GM21381 (cell line): ENCODE data around the gene PPP1R14C.
"Not testable (repeated sequence)": the region's sequence is repeated elsewhere in the genome, so short reads cannot be mapped to it uniquely, and the experiment has no call there.

ENCODE experiments used
- ATAC-seq: cut with Tn5 transposase; IDR thresholded peaks from one replicate; pipeline ENCODE4 v1.9.1; 2021; ENCODE audit warnings: mild to moderate bottlenecking, moderate library complexity; ENCODE audit not compliant: unreplicated experiment

PPP1R14C gene

GRCh38 chr6:150165020-150165702 lies 22.3 kb downstream of the PPP1R14C start:
- no peak for ATAC-seq

- ATAC-seq, result no peak
These were observed 24.6 kb downstream of the PPP1R14C start for GRCh38 chr6:150167479-150167873.

GRCh38 chr6:150169181-150169580 lies 26.3 kb downstream of the PPP1R14C start:
- ATAC-seq, result no peak

GRCh38 chr6:150169609-150170008 lies 26.8 kb downstream of the PPP1R14C start:
- no peak for ATAC-seq

GRCh38 chr6:150172929-150173328 lies 30.1 kb downstream of the PPP1R14C start:
- ATAC-seq, result no peak

- ATAC-seq, result no peak
These were observed 32.8 kb downstream of the PPP1R14C start for GRCh38 chr6:150175586-150176151.

GRCh38 chr6:150176152-150176551 lies 33.3 kb downstream of the PPP1R14C start:
- no peak for ATAC-seq

- ATAC-seq, result no peak
These were observed 33.8 kb downstream of the PPP1R14C start for GRCh38 chr6:150176659-150177058.

GRCh38 chr6:150177259-150177951 lies 34.6 kb downstream of the PPP1R14C start:
- no peak for ATAC-seq

- ATAC-seq, result no peak
These were observed 35.2 kb downstream of the PPP1R14C start for GRCh38 chr6:150177952-150178520.

- no peak for ATAC-seq
These were observed 36.2 kb downstream of the PPP1R14C start for GRCh38 chr6:150179030-150179429.

GRCh38 chr6:150179907-150180424 lies 37.1 kb downstream of the PPP1R14C start:
- ATAC-seq, result not testable (repeated sequence)

GRCh38 chr6:150180517-150180916 lies 37.7 kb downstream of the PPP1R14C start:
- ATAC-seq, result no peak

GRCh38 chr6:150182460-150183078 lies 39.7 kb downstream of the PPP1R14C start:
- no peak for ATAC-seq

GRCh38 chr6:150183105-150183504 lies 40.3 kb downstream of the PPP1R14C start:
- ATAC-seq, result no peak

- no peak for ATAC-seq
These were observed 41.1 kb downstream of the PPP1R14C start for GRCh38 chr6:150183966-150184365.

GRCh38 chr6:150184850-150185731 lies 42.2 kb downstream of the PPP1R14C start:
- ATAC-seq, result no peak

GRCh38 chr6:150185732-150186117 lies 42.9 kb downstream of the PPP1R14C start:
- no peak for ATAC-seq

- no peak for ATAC-seq
These were observed 43.5 kb downstream of the PPP1R14C start for GRCh38 chr6:150186129-150186898.
